Mesenchymal stem cell (in vitro differentiated cells and primary cell): ENCODE data around the gene PPP1R12C.
"Not testable (repeated sequence)": the region's sequence is repeated elsewhere in the genome, so short reads cannot be mapped to it uniquely, and the experiment has no call there.

ENCODE experiments used
- DNase-seq: peaks from one replicate; pipeline ENCODE4 v3.0.0-alpha.2; 2013
- H2AFZ ChIP-seq: one replicate; pipeline ENCODE4 v1.6.1; 2013; ENCODE audit warnings: low read depth, mild to moderate bottlenecking, control low read depth, inconsistent platforms, low read length, moderate library complexity
- H2AK5ac ChIP-seq: 2 replicates; pipeline ENCODE4 v1.6.1; 2013; ENCODE audit warnings: low read length, moderate library complexity, mild to moderate bottlenecking, inconsistent platforms; ENCODE audit not compliant: severe bottlenecking
- H2BK120ac ChIP-seq: one replicate; pipeline ENCODE4 v1.6.1; 2013; ENCODE audit warnings: low read depth, mild to moderate bottlenecking, inconsistent platforms, low read length, moderate library complexity
- H2BK12ac ChIP-seq, 2 experiments: one replicate each; pipeline ENCODE4 v1.6.1; 2013; ENCODE audit warnings: inconsistent platforms in 2 of 2, low read length in 2 of 2, mild to moderate bottlenecking in 2 of 2, moderate library complexity in 2 of 2, control low read depth in 1 of 2
- H2BK15ac ChIP-seq: one replicate; pipeline ENCODE4 v1.6.1; 2013; ENCODE audit warnings: mild to moderate bottlenecking, low read depth, inconsistent platforms; ENCODE audit not compliant: poor library complexity, severe bottlenecking
- H2BK5ac ChIP-seq: 2 replicates; pipeline ENCODE4 v1.6.1; 2013; ENCODE audit warnings: low read depth, mild to moderate bottlenecking, low read length, control low read depth, inconsistent platforms; ENCODE audit not compliant: poor library complexity, severe bottlenecking
- H3K14ac ChIP-seq, 2 experiments: one replicate each; pipeline ENCODE4 v1.6.1; 2013; ENCODE audit warnings: inconsistent platforms in 2 of 2, low read length in 2 of 2, control low read depth in 1 of 2, mild to moderate bottlenecking in 1 of 2, moderate library complexity in 1 of 2
- H3K18ac ChIP-seq, 2 experiments: one replicate each; pipeline ENCODE4 v1.6.1; 2013; ENCODE audit warnings: inconsistent platforms in 2 of 2, low read length in 2 of 2, control low read depth in 1 of 2, low read depth in 1 of 2, mild to moderate bottlenecking in 1 of 2
- H3K23ac ChIP-seq, 2 experiments: one replicate each; pipeline ENCODE4 v1.6.1; 2013; ENCODE audit warnings: inconsistent platforms in 2 of 2, low read length in 2 of 2, mild to moderate bottlenecking in 2 of 2, moderate library complexity in 2 of 2, control low read depth in 1 of 2
- H3K27ac ChIP-seq: 2 replicates; pipeline ENCODE4 v1.5.1; 2013; ENCODE audit warnings: mild to moderate bottlenecking, moderate library complexity, low read length, control low read depth, inconsistent platforms; ENCODE audit not compliant: poor library complexity, severe bottlenecking
- H3K27me3 ChIP-seq, 2 experiments: 2 replicates each; pipeline versions ENCODE4 v1.6.1 to v1.7.0; 2013; ENCODE audit warnings: low read length in 2 of 2, mild to moderate bottlenecking in 2 of 2, moderate library complexity in 2 of 2, control low read depth in 1 of 2, inconsistent platforms in 1 of 2; ENCODE audit not compliant: control insufficient read depth in 1 of 2, insufficient read depth in 1 of 2
- H3K36me3 ChIP-seq, 2 experiments: 2 replicates each; pipeline versions ENCODE4 v1.6.1 to v1.7.0; 2013; ENCODE audit warnings: low read length in 2 of 2, control low read depth in 1 of 2, inconsistent platforms in 1 of 2, low read depth in 1 of 2, mild to moderate bottlenecking in 1 of 2; ENCODE audit not compliant: insufficient read depth in 2 of 2, control insufficient read depth in 1 of 2
- H3K4ac ChIP-seq, 2 experiments: one replicate each; pipeline ENCODE4 v1.6.1; 2013; ENCODE audit warnings: inconsistent platforms in 2 of 2, low read length in 2 of 2, mild to moderate bottlenecking in 2 of 2, moderate library complexity in 2 of 2, control low read depth in 1 of 2, low read depth in 1 of 2
- H3K4me1 ChIP-seq: 2 replicates; pipeline ENCODE4 v1.6.1; 2013; ENCODE audit warnings: low read depth, low read length, control low read depth; ENCODE audit not compliant: control insufficient read depth, insufficient read depth
- H3K4me2 ChIP-seq: 2 replicates; pipeline ENCODE4 v1.6.1; 2013; ENCODE audit warnings: low read length, mild to moderate bottlenecking, inconsistent platforms; ENCODE audit not compliant: poor library complexity, severe bottlenecking
- H3K4me3 ChIP-seq, 2 experiments: 2 replicates each; pipeline versions ENCODE4 v1.5.1 to v1.7.0; 2013; ENCODE audit warnings: low read length in 2 of 2, mild to moderate bottlenecking in 2 of 2, control low read depth in 1 of 2, low read depth in 1 of 2; ENCODE audit not compliant: insufficient read depth in 1 of 2
- H3K79me1 ChIP-seq: replicated peaks from 2 replicates; pipeline ENCODE4 v1.6.1; 2013; ENCODE audit warnings: mild to moderate bottlenecking, control low read depth, low read length, inconsistent platforms; ENCODE audit not compliant: poor library complexity, severe bottlenecking
- H3K9ac ChIP-seq: 2 replicates; pipeline ENCODE4 v1.7.0; 2013; ENCODE audit warnings: mild to moderate bottlenecking, low read length, moderate library complexity
- H3K9me3 ChIP-seq: 2 replicates; pipeline ENCODE4 v1.7.0; 2013; ENCODE audit warnings: mild to moderate bottlenecking, low read length; ENCODE audit not compliant: control insufficient read depth
- H4K8ac ChIP-seq: one replicate; pipeline ENCODE4 v1.6.1; 2013; ENCODE audit warnings: inconsistent platforms, mild to moderate bottlenecking, low read length, moderate library complexity
- H4K91ac ChIP-seq: one replicate; pipeline ENCODE4 v1.6.1; 2013; ENCODE audit warnings: mild to moderate bottlenecking, low read length, inconsistent platforms
- WGBS: methylation state at CpG from one replicate; pipeline ENCODE4 v1.1.7; 2013; ENCODE audit warnings: mixed read lengths; 5-methylcytosine and 5-hydroxymethylcytosine counted together

Gene PPP1R12C

DNA sequence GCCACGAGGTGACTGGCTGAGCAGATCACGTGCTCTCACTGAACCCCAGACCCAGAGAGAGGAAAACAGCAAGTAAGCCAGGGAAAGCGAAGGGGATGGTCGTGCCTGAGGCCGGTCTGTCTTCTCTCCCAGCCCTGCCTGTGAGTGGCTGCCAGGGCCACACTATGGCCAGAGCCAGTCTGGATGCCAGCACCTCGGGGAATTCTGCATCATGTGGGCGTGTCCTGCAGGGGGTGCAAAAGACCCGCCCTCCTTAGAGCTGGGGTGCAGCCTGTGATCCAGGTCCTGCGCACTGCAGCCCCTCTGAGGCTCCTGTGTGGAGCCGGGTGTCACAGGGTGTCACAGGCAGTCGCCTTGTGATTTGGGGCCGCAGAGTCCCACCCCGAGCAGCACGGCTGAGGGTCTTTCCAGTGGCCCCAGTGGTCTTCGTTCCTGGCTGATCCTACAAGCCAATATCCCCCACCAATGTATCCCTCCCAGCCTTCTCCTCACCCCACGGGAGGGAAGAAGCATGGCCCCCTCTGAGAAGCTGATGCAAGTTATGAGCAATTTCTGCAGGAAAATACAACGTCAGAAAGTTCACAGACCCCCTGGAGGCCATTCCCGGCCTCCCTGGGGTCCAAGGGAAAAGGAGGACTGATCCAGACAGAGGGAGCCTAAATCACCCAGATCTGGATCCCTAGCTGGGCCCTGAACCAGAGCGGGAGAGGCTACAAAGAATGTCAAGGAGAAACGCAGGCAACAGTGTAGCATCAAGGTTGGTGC, 7.7 kb downstream of the PPP1R12C start:
- no peak overlapping the region for H3K18ac ChIP-seq
- H3K4me1 ChIP-seq = peaks cover 32% of the 10 kb centered on the region
- peaks cover 54% of the 10 kb centered on the region for H3K79me1 ChIP-seq
- no peak for DNase-seq
- H3K14ac ChIP-seq = no peak overlapping the region
- H2AFZ ChIP-seq = no peak overlapping the region
- no peak overlapping the region for H2BK5ac ChIP-seq
- H3K4ac ChIP-seq = no peak overlapping the region
- no peak overlapping the region for H2AK5ac ChIP-seq
- H3K9me3 ChIP-seq = no peaks in the 10 kb centered on the region
- 94% methylated on average over 19 of the region's 20 CpGs for WGBS
- H3K9ac ChIP-seq = no peak overlapping the region
- H2BK120ac ChIP-seq = no peak overlapping the region
- no peak overlapping the region for H3K23ac ChIP-seq
- H2BK12ac ChIP-seq = no peak overlapping the region
- no peaks in the 10 kb centered on the region for H3K27me3 ChIP-seq
- H3K4me2 ChIP-seq = no peak overlapping the region
- H3K27ac ChIP-seq = no peak overlapping the region
- H3K4me3 ChIP-seq = no peak overlapping the region
- no peak overlapping the region for H2BK15ac ChIP-seq
- peaks cover 42 to 62% of the 10 kb centered on the region in 2 experiments for H3K36me3 ChIP-seq
- H4K8ac ChIP-seq = no peak overlapping the region
- H4K91ac ChIP-seq = no peak overlapping the region

DNA sequence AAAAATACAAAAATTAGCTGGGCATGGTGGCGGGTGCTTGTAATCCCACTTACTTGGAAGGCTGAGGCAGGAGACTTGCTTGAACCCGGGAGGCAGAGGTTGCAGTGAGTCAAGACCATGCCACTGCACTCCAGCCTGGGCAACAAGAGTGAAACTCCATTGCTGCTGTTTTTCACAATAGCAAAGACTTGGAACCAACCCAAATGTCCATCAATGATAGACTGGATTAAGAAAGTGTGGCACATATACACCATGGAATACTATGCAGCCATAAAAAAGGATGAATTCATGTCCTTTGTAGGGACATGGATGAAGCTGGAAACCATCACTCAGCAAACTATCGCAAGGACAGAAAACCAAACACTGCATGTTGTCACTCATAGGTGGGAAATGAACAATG, 10.2 kb downstream of the PPP1R12C start:
- peaks cover 51 to 55% of the 10 kb centered on the region in 2 experiments for H3K36me3 ChIP-seq
- H4K8ac ChIP-seq, H3K4me1 ChIP-seq, H2AFZ ChIP-seq, H2BK15ac ChIP-seq, H2BK12ac ChIP-seq, H2AK5ac ChIP-seq, H2BK120ac ChIP-seq, H3K9ac ChIP-seq, H2BK5ac ChIP-seq, H4K91ac ChIP-seq, H3K4ac ChIP-seq, DNase-seq, H3K4me3 ChIP-seq, H3K14ac ChIP-seq, H3K27ac ChIP-seq, H3K4me2 ChIP-seq, H3K18ac ChIP-seq, H3K9me3 ChIP-seq, H3K27me3 ChIP-seq, H3K23ac ChIP-seq: not testable (repeated sequence)
- 92% methylated on average over 3 of the region's 3 CpGs for WGBS
- peaks cover 47% of the 10 kb centered on the region for H3K79me1 ChIP-seq

DNA sequence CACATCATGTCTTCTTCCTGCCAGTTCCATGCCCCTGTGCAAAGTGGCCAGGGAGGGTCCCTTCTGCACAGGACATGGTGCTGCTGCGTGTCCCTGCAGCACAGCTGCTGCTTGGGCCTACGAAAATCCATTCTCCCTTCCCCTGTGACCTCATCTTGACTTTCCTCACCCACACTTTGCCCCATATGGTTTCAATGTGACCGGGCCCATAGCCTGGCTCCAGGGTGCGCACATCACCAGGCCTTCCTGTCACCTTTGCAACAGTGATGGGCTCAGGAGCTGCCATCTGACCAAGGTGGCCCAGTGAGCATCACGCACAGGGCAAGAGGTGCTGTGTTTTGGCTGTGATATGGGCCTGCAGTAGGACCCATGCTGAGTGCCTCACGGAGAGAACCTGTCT, 10.8 kb downstream of the PPP1R12C start:
- Histone ChIP-seq H3K4me1 (peaks cover 5% of the 10 kb centered on the region), H3K79me1 (peaks cover 44% of the 10 kb centered on the region), H3K9me3 (peaks cover 7% of the 10 kb centered on the region), H3K18ac (no peak overlapping the region), H3K14ac (no peak overlapping the region), H3K4me3 (no peak overlapping the region), H3K4ac (no peak overlapping the region), H3K36me3 (peaks cover 49 to 56% of the 10 kb centered on the region in 2 experiments), H4K91ac (no peak overlapping the region), H3K27me3 (no peaks in the 10 kb centered on the region), H3K27ac (no peak overlapping the region), H2BK5ac (no peak overlapping the region), H2BK15ac (no peak overlapping the region), H2BK12ac (no peak overlapping the region), H2BK120ac (no peak overlapping the region), H2AK5ac (no peak overlapping the region), H3K23ac (no peak overlapping the region), H3K9ac (no peak overlapping the region), H3K4me2 (no peak overlapping the region), H4K8ac (no peak overlapping the region), H2AFZ (no peak overlapping the region)
- no peak for DNase-seq
- 97% methylated on average over 6 of the region's 6 CpGs for WGBS

DNA sequence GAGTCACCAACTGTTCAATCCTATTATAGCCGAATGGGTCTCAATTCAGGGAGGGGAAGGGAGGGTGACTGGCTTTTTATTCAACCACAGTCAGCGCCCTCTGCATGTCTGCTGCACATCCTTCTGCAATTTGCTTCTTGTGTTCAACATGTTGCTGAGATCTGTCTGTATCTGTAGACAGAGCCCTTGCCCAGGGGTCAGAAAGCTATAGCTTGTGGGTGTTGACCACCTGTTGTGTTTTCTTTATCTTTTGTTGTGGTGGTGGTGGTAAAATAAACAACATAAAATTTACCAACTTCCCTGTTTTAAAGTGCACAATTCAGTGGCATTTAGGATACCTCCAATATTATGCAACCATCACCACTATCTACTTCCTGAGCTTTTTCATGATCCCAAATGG, 12.2 kb downstream of the PPP1R12C start:
- WGBS = 92% methylated on average over 2 of the region's 2 CpGs
- Histone ChIP-seq H2BK120ac (no peak overlapping the region), H3K36me3 (peaks cover 55 to 60% of the 10 kb centered on the region in 2 experiments), H3K27me3 (no peaks in the 10 kb centered on the region), H3K9ac (no peak overlapping the region), H2BK12ac (no peak overlapping the region), H3K18ac (no peak overlapping the region), H3K27ac (no peak overlapping the region), H3K23ac (no peak overlapping the region), H3K79me1 (peaks cover 43% of the 10 kb centered on the region), H4K91ac (no peak overlapping the region), H2AFZ (no peak overlapping the region), H2AK5ac (no peak overlapping the region), H3K4ac (no peak overlapping the region), H2BK5ac (no peak overlapping the region), H3K4me2 (no peak overlapping the region), H4K8ac (no peak overlapping the region), H3K14ac (no peak overlapping the region), H3K4me3 (no peak overlapping the region), H3K9me3 (peaks cover 7% of the 10 kb centered on the region), H3K4me1 (peaks cover 5% of the 10 kb centered on the region), H2BK15ac (no peak overlapping the region)
- DNase-seq = no peak
